Keratinocyte (primary cell): ENCODE measurements around the gene CAPN15. TPM values are rescaled to one million over a fixed set of nuclear protein-coding genes. Genes with fewer than 3 reads are reported as not detected.

Experiments
- DNase-seq: peaks from one replicate; pipeline ENCODE4 v3.0.0-alpha.2; 2011; ENCODE audit warnings: low read depth, missing footprints, low spot score
- FAIRE-seq: peaks from 2 replicates; lab custom pipeline; 2011; peaks lifted over from hg19 to GRCh38; lab: Jason Lieb, UNC
- H2AFZ ChIP-seq: 2 replicates; pipeline ENCODE4 v1.6.0; 2012; ENCODE audit warnings: low read length, control low read depth, inconsistent platforms; ENCODE audit not compliant: control insufficient read depth
- H3K27ac ChIP-seq: 2 replicates; pipeline ENCODE4 v1.5.1; 2011; ENCODE audit warnings: low read length; ENCODE audit not compliant: control insufficient read depth, insufficient read depth
- H3K27me3 ChIP-seq: 3 replicates; pipeline ENCODE4 v1.6.0; 2011; ENCODE audit warnings: low read length; ENCODE audit not compliant: control insufficient read depth, insufficient read depth; ENCODE audit errors: extremely low read depth
- H3K36me3 ChIP-seq, 2 experiments: 2 replicates in 1 of 2; 3 replicates in 1 of 2; pipeline ENCODE4 v1.5.1; 2011; ENCODE audit warnings: low read length in 2 of 2, mild to moderate bottlenecking in 1 of 2; ENCODE audit not compliant: control insufficient read depth in 2 of 2, insufficient read depth in 2 of 2; ENCODE audit errors: extremely low read depth in 1 of 2
- H3K4me1 ChIP-seq: 3 replicates; pipeline ENCODE4 v1.5.1; 2011; ENCODE audit warnings: low read length; ENCODE audit not compliant: control insufficient read depth, insufficient read depth; ENCODE audit errors: extremely low read depth
- H3K4me2 ChIP-seq: 3 replicates; pipeline ENCODE4 v1.6.0; 2011; ENCODE audit warnings: low read depth, low read length; ENCODE audit not compliant: control insufficient read depth, insufficient read depth; ENCODE audit errors: extremely low read depth
- H3K4me3 ChIP-seq, 3 experiments: fragments of 200-600 bp in 1 of 3; sonication (generic) in 1 of 3; 2 replicates in 2 of 3; 3 replicates in 1 of 3; pipeline ENCODE4 v1.5.1; 2011 to 2016; ENCODE audit warnings: low read length in 3 of 3, mild to moderate bottlenecking in 3 of 3, control low read depth in 2 of 3, inconsistent platforms in 1 of 3, low read depth in 1 of 3, mixed read lengths in 1 of 3, mixed run types in 1 of 3, moderate library complexity in 1 of 3; ENCODE audit not compliant: control insufficient read depth in 2 of 3, insufficient read depth in 2 of 3; ENCODE audit errors: extremely low read depth in 1 of 3
- H3K79me2 ChIP-seq: 2 replicates; pipeline ENCODE4 v1.6.0; 2012; ENCODE audit warnings: low read length; ENCODE audit not compliant: control insufficient read depth, insufficient read depth
- H3K9ac ChIP-seq: 3 replicates; pipeline ENCODE4 v1.6.0; 2011; ENCODE audit warnings: low read length; ENCODE audit not compliant: control insufficient read depth, insufficient read depth; ENCODE audit errors: extremely low read depth
- H3K9me1 ChIP-seq: 3 replicates; pipeline ENCODE4 v1.6.0; 2011; ENCODE audit warnings: low read length; ENCODE audit not compliant: control insufficient read depth, insufficient read depth; ENCODE audit errors: extremely low read depth
- H3K9me3 ChIP-seq: 2 replicates; pipeline ENCODE4 v1.5.1; 2012; ENCODE audit warnings: low read depth, low read length; ENCODE audit not compliant: control insufficient read depth
- H4K20me1 ChIP-seq: 3 replicates; pipeline ENCODE4 v1.6.0; 2011; ENCODE audit warnings: low read length; ENCODE audit not compliant: control insufficient read depth, insufficient read depth; ENCODE audit errors: extremely low read depth
- CTCF ChIP-seq, 3 experiments: IDR thresholded peaks in 1 of 3; conservative IDR thresholded peaks in 1 of 3; optimal IDR thresholded peaks in 1 of 3; 2 replicates in 2 of 3; 3 replicates in 1 of 3; pipeline versions ENCODE3 to v1.5.1; 2011; ENCODE audit warnings: low read length in 3 of 3, mild to moderate bottlenecking in 3 of 3, moderate library complexity in 2 of 3, control low read depth in 1 of 3, inconsistent platforms in 1 of 3; ENCODE audit not compliant: insufficient read depth in 2 of 3; ENCODE audit errors: extremely low read depth in 1 of 3
- EZH2 ChIP-seq: IDR thresholded peaks from one replicate; pipeline ENCODE4 v1.6.1; 2012; ENCODE audit warnings: inconsistent platforms, mild to moderate bottlenecking, low read length, moderate library complexity
- dilution Hi-C: fragments of 300-500 bp; cut with MboI; formaldehyde crosslinking; loops from one replicate; pipeline ENCODE4 v1.7.0; 2020; ENCODE audit warnings: low sequenced_read_pairs; ENCODE audit not compliant: extremely low pct_ligation_motif_present
- polyA plus RNA-seq, 5 experiments: library from polyadenylated mRNA; depleted of rRNA in 3 of 5; stranded (reverse) in 3 of 5; stranded (forward) in 1 of 5; unstranded in 1 of 5; fragments of >200 nt; gene quantifications; 1 replicate in 1 of 5; 2 replicates in 3 of 5; 3 replicates in 1 of 5; pipeline versions ENCODE4 v1.2.1 to v1.2.3, GENCODE V29; 2011 to 2012; ENCODE audit warnings: missing spikeins in 2 of 5, low read depth in 1 of 5, low replicate concordance in 1 of 5

Gene CAPN15
- polyA plus RNA-seq, 1 donor (not counting 4 experiments of a cell fraction or from before 2014, with no cell fraction given), result 7.9 TPM

GRCh38 chr16:525520-526180 lies 1.9 kb upstream of the CAPN15 start:
- H3K27me3 ChIP-seq, result no peaks in the 10 kb centered on the region
- H3K27ac ChIP-seq, result peak overlapping the region; percentile 83
- peak overlapping the region; percentile 61 to 86 (median 75) for H3K4me3 ChIP-seq
- TF ChIP-seq EZH2, result no peak
- peak in 1 of 3 experiments; percentile 34 for TF ChIP-seq CTCF (optimal IDR thresholded peaks at IDR 0.05 in 1 of 3, IDR thresholded peaks at IDR 0.05 in 1 of 3, conservative IDR thresholded peaks at IDR 0.05 in 1 of 3; ENCODE audit: extremely low read depth in 1 of 3, insufficient read depth in 2 of 3, low read length in 3 of 3)
- dilution Hi-C loops, result no loop called here
- peak; percentile 99 for FAIRE-seq
- H2AFZ ChIP-seq, result no peak overlapping the region
- peaks cover 38% of the 10 kb centered on the region for H3K4me1 ChIP-seq
- H3K36me3 ChIP-seq, result peaks cover 1 to 4% of the 10 kb centered on the region in 2 experiments
- no peaks in the 10 kb centered on the region for H3K9me3 ChIP-seq
- H3K9ac ChIP-seq, result peak overlapping the region; percentile 89
- peaks cover 51% of the 10 kb centered on the region for H3K79me2 ChIP-seq
- DNase-seq, result peak; percentile 71
- peaks cover 25% of the 10 kb centered on the region for H4K20me1 ChIP-seq
- peak overlapping the region; percentile 93 for H3K4me2 ChIP-seq
- H3K9me1 ChIP-seq, result peaks cover 4% of the 10 kb centered on the region

- DNase-seq (no peak), FAIRE-seq (no peak)
- dilution Hi-C loops, result no loop called here
- peak overlapping the region; percentile 61 to 86 (median 75) for H3K4me3 ChIP-seq
- no peaks in the 10 kb centered on the region for H3K9me3 ChIP-seq
- H3K27ac ChIP-seq, result peak overlapping the region; percentile 83
- TF ChIP-seq CTCF (optimal IDR thresholded peaks at IDR 0.05 in 1 of 3, IDR thresholded peaks at IDR 0.05 in 1 of 3, conservative IDR thresholded peaks at IDR 0.05 in 1 of 3; ENCODE audit: extremely low read depth in 1 of 3, insufficient read depth in 2 of 3, low read length in 3 of 3), result no peak
- no peak for TF ChIP-seq EZH2
- peaks cover 34% of the 10 kb centered on the region for H3K4me1 ChIP-seq
- H3K36me3 ChIP-seq, result peaks cover 0 to 8% of the 10 kb centered on the region in 2 experiments
- H3K27me3 ChIP-seq, result no peaks in the 10 kb centered on the region
- peaks cover 25% of the 10 kb centered on the region for H4K20me1 ChIP-seq
- H2AFZ ChIP-seq, result no peak overlapping the region
- peaks cover 59% of the 10 kb centered on the region for H3K79me2 ChIP-seq
- H3K4me2 ChIP-seq, result peak overlapping the region; percentile 93
- H3K9ac ChIP-seq, result peak overlapping the region; percentile 89
- peaks cover 4% of the 10 kb centered on the region for H3K9me1 ChIP-seq
These were observed 1.1 kb upstream of the CAPN15 start for GRCh38 chr16:526181-527014.
